GM18499 (cell line): Measurements from ENCODE around the gene DYRK2.

ENCODE experiments used
- ATAC-seq: cut with Tn5 transposase; IDR thresholded peaks from one replicate; pipeline ENCODE4 v1.9.1; 2021; ENCODE audit warnings: moderate number of reproducible peaks; ENCODE audit not compliant: insufficient read depth, unreplicated experiment

The DYRK2 gene

DNA sequence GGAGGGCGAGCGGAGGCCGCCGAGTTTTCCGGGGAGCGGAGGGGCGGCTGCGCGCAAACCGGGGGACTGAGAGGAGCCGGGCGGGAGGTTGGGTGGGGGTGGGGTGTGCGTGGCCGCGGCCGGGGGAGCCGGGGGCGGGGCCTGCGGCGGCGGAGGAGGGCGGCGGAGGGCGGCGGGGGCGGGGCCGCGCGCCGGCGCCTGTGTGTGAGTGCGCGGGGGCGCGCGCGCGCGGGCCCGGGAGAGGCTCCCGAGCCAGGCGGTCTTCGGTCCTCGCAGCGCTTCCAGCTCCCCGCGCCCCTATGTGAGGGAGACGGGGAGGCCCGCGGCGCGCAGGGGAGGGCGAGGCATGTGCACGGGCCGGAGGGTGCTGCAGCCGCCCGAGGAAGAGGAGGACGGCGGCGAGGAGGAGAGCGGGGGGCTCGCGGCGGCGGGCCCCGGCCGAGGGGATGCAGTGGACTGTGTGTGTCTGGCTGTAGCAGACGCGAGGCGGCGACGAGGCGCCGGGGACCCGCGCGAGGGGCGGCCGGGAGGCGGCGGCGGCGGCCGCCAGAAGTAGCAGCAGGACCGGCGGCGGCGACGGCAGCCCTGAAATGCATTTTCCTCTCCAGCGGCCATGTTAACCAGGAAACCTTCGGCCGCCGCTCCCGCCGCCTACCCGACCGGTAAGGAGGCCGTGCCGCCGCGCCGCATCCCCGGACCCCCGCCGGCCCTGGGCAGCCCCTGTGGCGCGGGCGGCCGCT lies at the start of gene DYRK2:
DYRK2 (plus strand) TSS at position 225 of the 740 bp plus-strand sequence; CDS start at position 614, 389 bp downstream.
- no peak for ATAC-seq

GRCh38 chr12:67599691-67600090 lies 48.9 kb upstream of the DYRK2 start:
- no peak for ATAC-seq

DNA sequence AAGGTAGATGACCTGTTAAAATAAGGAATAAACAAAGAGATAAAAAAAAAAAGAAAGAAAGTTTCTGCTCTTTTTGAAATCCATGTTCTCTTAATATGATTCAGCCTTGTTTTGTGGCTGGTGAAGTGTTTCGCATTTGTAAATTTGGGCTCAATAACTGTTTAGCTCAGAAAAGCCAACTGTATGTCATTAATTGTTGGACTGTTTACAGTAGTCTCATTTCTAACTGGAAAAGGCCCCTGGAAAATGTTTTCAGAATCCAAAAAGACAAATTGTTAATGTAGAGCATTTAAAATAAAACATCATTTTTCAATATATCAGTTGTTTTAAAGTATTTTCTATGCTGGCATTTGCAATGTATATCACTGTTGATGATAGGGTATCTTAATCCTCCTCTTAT lies 47.4 kb upstream of the DYRK2 start:
- no peak for ATAC-seq

GRCh38 chr12:67609226-67609870 lies 39.2 kb upstream of the DYRK2 start:
- ATAC-seq, result no peak

DNA sequence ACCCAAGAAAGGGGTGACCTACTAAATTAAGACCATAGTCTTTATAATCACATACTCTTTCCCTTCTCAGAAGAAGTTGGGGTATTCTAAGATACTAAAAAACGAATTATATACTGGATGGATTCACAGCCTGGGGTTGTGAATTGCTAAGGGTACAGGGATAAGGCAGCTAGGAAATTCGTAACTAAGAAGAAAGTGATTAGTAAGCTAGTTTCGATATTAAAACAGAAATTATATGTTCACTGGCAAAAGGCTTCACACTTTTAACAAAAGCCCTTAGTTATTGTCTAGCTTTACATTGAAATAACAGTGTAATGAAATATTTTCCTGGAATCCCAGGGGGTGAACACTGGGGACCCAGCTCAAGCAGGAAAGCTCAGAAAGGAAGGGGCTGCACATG lies 35.5 kb upstream of the DYRK2 start:
- ATAC-seq, result no peak

GRCh38 chr12:67617629-67618028 lies 30.9 kb upstream of the DYRK2 start:
- no peak for ATAC-seq

DNA sequence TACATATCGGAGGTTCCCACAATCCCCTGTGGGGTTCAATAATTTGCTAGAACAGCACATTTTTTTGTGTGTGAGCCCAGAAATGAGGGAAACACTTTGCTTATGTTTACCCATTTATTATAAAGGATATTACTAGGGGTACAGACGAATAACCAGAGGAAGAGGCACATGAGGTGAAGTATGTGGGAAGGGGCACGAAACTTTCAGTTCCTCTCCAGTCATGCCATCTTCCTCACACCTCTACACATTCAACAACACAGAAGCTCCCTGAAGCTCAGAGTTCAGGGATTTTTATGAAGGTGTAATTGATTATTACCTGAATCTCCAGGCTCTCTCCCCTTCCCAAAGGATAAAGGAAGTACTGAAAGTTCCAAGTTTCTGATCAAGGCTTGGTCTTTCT lies 30.2 kb upstream of the DYRK2 start:
- no peak for ATAC-seq

DNA sequence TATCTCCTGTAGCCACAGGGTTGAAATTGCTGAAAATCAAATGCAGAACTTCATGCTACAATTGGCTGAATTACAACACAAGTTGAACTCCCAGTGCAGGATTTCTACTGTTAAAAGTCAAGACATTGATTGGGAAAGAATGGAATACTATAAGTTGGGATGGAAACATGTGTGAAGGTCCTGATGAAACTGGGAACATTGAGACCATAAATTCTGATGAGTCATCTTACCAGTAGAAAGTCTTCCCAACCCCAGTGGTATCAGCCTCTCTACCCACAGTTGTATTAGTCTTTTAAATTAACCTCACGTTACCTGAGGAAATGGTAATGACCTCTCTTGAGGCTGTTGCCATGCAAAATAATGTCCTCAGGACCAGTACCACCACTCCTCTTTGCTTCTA lies 27.4 kb upstream of the DYRK2 start:
- no peak for ATAC-seq

- ATAC-seq, result no peak
Measured at GRCh38 chr12:67621926-67622325, 26.6 kb upstream of the DYRK2 start.

GRCh38 chr12:67623259-67623658 lies 25.3 kb upstream of the DYRK2 start:
- ATAC-seq, result no peak

DNA sequence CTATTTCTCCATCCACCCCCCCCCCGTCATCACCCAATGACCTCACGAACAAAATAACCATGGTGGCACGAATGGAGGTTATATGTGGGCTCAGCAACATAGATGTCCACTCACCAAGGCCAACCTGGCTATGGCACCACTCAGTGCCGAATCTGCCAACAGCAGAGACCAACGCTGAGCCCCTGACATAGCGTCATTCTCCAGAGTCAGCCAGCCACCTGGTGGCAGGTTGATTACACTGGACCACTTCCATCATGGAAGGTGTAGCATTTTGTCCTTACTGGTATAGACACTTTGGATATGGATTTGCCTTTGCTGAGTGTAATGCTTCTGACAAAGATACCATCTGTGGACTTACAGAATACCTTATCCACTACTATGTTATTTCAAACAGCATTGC lies 24.2 kb upstream of the DYRK2 start:
- no peak for ATAC-seq

- no peak for ATAC-seq
Measured at GRCh38 chr12:67625004-67625403, 23.5 kb upstream of the DYRK2 start.

GRCh38 chr12:67626156-67626555 lies 22.4 kb upstream of the DYRK2 start:
- ATAC-seq, result no peak

DNA sequence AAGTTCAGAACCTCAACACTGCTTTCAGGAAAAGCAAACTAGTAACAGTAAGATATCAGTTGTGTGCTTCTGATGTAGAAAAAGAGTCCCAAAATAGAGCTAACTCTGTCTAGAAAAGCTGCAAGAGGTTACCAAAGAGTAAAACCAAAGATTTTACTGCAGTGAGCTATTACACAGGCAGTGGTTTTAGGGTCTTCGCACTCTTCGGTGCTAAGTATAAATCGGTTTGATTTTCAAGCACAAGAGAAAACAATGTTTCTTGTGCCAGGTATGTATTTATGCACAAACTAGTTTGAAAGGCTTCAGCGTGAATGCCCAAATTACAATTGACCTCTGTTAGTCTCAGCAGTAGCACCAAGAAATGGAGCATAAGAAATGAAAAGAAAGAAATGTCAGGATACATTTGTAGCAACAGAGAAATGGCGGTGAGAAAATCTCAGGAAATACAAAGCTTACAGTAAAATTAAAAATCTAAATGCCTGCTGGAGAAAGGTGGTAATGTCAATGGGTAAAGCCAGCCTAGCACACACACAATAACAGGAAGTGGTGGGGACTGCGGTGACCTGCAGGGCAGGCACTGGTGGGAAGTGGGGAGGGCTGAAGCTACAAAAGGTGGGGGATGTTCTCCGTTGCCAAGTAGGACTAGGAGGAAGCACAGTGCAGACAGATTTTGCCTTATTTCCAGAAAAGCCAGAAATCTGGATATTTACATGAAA lies 18.0 kb upstream of the DYRK2 start:
- ATAC-seq, result peak; percentile 91

DNA sequence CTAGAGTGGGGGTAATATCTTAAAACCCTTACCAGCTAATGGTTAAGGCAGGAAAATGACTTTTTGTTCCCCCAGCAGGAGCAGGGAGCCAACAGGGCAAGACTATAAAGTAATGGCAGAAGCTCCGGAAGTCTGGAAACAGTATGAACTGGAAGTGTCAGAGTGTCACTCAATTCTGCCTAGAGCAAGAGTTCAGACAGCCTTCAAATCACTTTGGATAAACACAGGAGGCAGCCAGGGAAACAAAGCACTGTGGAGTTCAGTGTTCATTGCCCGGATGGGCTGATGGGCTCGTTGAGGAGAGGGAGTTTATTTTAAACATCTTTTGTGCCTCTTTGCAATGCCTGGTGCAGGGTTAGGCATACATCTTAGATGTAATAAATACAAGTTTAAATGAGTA lies 16.5 kb upstream of the DYRK2 start:
- no peak for ATAC-seq

GRCh38 chr12:67633024-67633610 lies 15.4 kb upstream of the DYRK2 start:
- no peak for ATAC-seq

DNA sequence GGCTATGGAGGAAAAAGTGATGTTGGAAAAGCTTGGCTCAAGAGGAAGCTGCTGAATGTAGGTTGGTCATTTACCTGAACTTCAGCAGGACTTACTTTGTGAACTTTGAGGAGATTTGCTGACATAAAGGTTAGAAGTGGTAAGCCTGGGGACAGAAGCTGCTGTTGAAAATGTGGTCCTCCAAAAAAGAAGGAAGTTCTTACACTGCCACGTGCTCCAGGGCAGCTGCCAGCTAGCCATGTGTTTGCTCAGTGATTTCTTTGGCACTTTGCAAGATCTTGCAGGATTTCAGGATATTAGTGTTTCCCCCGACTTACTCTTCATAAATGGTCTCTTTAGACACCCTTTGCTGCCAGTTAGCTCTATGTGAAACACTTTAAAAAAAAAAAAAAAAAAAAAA lies 14.8 kb upstream of the DYRK2 start:
- no peak for ATAC-seq

DNA sequence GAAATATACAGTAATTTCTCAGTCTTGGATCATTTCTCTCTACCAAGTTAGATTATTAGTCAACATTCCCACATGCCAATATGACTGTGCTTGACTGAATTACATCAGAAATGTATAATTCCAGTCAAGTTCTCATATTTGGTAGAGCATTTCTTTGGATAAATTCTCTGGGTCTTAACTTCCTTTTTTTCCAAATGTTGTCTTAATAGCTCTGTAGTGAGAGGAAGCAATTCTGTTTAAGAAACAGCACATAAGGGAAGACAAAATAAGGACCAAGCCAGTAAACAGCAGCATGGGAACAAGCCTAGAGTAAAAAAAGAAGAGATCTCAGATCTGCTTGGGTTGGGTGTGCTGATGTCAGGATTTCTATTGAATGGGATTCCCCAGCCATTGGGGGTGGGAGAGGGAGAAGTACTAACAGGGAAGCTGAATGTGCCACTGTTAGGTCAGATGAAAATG lies 14.2 kb upstream of the DYRK2 start:
- no peak for ATAC-seq

GRCh38 chr12:67637718-67638117 lies 10.8 kb upstream of the DYRK2 start:
- no peak for ATAC-seq

GRCh38 chr12:67638694-67639093 lies 9.9 kb upstream of the DYRK2 start:
- ATAC-seq, result no peak

- ATAC-seq, result no peak
Measured at GRCh38 chr12:67640863-67641262, 7.7 kb upstream of the DYRK2 start.
